TTC549 (cell line): ENCODE results near the gene PTH1R.

ENCODE experiments used
- FAIRE-seq: peaks from 2 replicates; lab custom pipeline; 2012; peaks lifted over from hg19 to GRCh38; lab: Jason Lieb, UNC

Gene PTH1R

DNA sequence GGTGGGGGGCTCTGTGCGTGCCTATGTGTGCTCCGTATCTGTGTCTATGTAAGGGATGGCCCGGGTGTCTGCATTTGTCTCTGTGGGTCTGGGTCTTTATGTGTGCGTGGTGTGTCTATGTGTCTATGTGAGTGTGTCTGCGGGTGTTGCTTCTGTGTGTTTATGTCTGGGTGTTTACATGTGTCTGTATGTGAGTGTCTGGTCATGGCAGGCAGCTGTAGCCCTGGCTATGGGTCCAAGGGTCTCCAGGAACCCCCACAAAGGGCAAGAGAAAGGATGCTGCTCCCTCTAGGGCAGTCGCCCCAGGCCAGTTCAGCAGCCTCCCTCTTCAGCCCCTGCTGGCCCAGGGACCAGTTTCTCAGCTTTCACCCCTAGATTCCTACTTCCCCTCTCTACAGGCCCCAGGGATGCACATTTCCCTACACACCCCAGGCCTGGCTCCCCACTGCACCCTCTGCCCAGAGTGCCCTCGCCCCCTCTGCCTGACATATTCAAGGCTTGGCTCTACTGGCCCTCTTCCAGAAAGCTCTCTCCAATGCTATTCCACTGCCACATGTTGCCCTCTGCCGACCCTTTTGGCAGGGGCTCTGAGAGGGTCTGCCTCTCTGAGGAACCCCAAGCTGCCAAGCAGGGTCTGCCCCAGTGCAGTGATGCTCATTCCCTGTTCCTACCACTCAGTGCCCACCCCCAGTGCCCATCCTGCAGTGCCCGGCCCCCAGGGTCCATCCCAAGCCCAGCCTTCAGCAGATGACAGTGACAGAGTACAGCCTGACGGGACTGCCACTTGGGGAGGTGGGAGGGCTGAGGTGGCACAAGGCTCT, 13.2 kb upstream of the PTH1R start:
- no peak for FAIRE-seq

DNA sequence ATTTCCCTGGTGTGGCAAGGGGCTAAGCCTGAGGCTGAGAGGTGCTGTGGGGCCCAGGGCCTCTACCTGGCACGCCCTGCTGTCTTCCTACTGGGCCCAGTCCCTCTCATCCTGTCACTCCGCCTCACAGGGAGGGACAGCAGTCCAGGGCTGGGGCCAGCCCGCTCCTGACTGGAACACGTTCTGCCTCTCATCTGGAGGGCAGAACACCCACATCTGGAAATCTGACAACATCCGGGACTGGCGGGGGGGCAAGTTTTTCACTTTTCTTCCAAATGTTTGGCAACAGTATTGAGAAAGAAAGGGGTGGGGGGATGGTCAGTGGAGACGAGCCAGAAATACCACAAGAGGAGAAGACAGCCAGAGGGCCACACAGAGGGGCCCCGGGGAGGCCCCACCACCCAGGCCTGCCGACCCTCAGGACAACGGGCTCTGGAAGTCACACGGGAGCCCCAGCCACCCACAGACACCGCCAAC, 12.5 kb upstream of the PTH1R start:
- FAIRE-seq: no peak

DNA sequence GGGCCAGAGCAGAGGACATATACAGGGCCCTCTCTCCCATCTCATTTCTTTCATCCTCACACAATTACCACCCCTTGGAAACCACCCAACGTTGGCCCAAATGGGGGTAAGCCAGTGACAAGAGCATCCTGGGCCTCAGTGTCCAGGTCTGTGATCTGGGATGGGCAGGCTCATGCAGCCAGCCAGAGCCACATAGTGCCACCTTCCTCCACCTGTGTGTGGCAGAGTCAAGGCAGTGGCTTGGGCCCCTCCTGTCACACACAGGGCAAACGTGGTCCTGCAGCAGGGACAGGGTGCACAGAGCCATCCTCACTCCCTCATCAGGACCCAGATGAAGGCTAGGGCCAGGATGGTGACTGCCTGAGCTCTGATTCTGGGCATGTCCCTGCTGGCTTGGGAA, 12.0 kb upstream of the PTH1R start:
- FAIRE-seq: no peak

DNA sequence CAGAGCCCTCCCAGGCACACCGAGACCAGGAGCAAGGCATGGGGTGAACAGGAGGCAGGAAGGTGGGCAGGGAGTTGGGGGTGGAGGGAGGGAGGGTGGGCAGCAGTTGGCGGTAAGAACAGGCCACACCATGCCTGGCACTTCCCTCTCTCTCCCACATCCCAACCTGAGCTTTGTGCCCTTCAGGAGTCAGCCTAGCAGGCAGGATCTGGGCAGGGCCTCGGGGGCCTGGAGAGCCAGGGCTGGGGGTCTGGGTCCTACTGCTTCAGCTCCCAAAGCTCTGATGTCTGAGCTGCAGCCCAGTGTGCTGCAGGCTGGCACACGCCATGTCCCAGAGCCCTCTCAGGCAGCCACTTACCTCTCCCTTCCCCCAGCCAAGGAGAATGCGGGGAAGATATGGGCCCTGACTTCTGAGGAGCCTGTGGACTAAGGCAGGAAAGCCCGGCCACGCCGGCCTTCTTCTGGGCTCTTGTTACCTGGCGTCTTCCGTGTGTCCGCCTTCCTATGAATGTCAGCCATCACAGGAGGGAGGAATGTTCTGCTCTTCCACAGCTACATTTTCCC, 11.4 kb upstream of the PTH1R start:
- no peak for FAIRE-seq

DNA sequence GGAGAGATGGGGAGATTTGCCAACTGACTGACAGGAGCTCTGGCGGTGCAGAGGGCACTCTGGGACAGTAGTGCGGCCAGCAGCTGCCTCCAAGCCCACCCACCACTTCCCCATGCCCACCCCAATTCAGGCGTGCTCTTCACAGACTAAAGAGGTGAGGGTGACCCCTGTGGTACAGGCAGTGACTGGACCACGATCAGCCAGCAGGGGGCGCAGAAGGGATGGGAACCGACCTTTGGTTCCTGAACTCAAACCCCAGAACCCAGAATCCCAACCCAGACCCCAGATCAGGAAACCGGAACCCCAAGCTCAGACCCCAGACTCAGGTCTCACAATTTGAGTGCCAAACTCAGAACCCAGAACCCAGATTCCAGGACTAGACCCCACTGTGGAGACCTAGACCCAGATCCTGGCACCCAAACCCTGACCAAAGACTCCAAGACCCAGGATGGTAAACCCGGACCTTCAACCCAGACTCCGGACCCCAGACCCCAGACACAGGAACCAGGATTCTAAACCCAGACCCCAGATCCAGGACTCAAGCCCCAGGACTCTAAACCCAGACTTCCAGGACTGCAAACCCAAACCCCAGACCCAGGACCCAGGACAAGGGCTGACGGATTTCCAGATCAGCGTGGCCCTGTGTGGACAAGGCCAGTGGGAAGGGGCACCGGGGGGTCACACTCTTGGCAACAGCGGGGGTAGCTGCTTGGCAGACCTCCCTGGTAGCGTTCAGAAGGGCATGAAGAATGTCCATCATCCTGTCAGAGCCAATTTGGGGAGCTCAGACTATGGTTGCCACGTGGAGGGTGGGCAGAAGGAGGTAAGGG, 10.6 kb upstream of the PTH1R start:
- FAIRE-seq: no peak

DNA sequence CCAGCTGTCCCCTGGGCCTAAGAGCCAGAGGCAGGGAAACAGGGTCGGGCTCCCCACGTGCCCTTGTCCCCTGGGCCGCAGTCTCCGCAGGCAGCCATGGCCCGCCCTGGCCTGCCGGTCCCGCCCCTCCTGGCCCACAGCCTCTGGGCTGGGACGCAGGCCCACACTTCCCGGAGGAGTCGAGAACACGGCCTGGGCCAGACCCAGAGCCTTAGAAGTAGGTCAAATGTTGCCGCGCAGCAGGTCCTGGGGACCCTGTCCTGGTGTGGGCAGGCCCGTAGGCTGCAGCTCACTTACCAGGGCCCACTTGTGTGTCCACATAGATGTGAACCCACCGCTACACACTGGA, 10.0 kb upstream of the PTH1R start:
- FAIRE-seq: no peak

DNA sequence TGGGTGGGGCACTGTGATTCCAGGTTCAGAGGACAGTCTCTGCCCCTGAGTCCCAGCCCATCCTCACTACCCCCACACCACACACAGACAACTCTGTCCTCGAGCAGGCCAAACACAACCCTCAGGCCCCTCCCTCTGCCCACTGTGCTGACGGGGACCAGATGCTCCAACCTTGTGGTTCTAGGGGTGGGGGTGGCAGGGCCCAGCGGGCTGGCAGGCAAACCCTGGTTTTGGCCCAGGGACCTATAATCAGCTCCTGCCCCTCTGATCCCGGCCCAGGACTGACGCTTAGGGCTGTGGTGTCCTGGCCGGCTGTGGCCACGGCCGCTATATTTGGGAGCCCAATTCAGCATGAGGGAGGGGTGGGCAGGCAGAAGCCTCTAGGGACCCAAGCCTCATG, 9.2 kb upstream of the PTH1R start:
- FAIRE-seq: no peak

DNA sequence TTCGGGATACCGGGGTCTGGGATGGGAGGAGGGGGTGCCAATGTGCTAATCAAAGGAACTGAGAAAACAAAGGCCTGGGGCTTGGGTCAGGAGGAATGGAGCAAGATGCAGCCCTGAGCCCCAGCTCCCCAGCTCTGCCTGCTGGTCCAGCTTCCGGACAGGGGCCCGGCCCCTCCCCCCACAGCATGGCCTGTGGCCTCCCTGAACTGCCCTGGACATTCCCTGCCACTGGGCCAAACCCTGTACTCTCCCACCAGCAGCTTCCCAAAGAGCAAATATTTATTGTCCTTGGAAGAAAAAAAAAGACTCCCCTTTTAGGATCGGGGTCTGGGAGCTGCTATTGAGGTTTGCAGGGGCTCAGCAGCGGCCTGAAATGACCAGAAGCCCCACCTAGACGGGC, 8.6 kb upstream of the PTH1R start:
- FAIRE-seq: no peak

DNA sequence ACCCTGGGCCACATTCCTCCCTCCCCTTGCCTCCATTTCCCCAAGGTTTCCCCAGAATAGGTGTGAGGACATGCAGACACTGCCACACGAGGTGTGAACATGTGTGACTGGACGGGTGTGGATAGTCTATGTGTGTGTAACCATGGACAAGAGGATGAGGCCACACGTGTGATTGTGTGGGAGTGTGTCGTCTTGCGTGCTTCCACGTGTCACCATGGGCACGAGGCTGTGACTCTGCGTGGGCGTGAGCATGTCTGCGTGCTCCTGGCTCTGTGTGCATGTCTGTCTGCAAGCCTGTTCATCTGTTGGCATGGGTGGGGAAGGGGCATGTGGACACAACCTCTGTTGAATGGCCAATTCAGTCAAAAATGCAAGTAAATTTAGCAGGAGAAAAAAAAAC, 8.1 kb upstream of the PTH1R start:
- no peak for FAIRE-seq

DNA sequence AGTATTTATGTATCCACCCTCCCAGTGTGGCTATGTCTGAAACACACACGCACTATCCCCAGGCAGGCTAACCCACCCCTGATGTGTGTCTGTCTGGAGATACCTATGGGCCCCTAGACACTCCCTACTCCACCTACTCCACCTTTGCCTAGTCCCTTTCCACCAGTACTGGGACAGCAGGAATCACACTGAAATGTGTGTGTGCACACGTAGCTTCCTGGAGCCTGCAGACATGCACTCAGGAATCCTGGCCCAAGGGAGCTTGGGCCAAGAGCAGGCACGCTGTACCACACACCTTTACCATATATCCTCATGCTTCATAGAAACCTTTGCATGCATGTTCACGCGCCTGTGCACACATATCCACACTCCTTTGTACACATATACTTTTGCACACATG, 6.9 kb upstream of the PTH1R start:
- no peak for FAIRE-seq

DNA sequence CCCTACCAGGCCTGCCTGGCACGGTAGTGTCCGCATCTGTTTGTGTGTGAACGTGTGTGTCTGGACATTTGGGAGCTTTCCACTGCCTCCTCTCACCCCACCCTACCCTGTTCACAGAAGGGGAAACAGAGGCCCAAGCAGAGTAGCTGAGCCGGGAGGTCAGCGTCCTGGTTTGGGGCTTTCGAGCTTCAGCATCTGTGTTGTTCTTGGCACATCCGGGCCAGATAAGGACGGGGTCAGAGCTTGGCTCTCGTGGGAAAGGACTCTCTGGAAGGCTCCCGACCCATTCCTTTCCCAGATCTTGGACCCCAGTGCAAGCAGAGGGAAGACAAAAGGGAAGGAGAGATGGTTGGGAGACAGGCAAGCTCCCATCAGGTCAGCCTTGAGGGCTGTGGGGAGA, 6.3 kb upstream of the PTH1R start:
- FAIRE-seq: no peak

DNA sequence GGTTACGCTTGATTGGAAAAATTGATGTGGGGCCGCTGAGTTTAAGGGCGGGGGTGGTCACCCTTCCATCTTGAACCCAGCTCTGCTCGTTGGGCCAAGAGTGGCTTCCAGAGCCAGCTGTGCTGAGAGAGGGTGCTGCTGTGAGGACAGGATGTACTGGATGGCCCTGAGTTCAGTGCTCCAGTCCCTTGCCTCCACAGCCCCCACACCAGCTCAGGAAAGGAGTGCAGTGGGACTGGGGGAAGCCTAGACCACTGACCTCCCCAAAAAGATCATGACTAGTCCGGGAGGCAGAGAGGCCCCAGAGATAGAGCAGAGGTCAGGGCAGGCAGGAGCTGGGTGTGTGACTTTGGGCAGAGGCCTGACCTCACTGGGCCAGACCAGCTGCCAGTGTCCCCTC, 4.0 kb upstream of the PTH1R start:
- no peak for FAIRE-seq

DNA sequence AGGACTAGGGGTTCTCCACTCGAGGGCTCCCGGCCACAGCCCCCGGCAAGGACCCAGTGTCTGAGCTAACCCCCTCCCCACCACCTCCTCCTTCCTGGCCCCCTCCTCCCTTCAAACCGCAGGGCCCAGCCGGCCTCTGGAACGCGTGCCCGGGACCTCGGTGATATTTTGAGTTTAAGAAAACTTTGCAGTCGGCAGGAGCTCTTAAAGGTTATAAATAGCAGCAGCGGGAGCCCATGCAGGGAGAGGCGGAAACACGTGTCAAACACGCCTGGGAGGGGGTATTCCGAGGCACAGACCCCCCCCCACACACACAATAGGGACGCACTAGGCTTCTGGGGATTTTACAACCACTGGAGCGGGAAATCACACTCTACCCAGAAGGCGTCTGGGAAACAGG, 3.1 kb upstream of the PTH1R start:
- no peak for FAIRE-seq

DNA sequence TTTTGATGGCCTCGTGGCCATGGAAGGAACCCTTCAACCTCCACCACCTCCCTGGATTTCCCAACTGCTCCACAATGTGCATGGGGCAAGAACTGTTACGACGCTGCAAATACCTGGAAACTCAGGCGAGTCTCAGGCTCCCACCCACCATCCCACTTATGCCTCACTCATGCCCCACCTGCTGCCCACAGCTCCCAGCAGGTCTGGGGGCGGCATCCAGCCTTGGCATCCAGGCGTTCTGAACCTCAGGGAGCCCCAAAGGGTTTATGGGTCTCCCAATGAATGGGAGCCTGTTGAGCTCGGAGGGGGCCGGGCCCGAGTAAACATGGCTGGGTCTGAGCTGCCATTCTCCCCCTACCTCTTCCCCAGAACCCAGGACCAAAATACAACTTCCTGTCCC, 2.0 kb upstream of the PTH1R start:
- FAIRE-seq: no peak

DNA sequence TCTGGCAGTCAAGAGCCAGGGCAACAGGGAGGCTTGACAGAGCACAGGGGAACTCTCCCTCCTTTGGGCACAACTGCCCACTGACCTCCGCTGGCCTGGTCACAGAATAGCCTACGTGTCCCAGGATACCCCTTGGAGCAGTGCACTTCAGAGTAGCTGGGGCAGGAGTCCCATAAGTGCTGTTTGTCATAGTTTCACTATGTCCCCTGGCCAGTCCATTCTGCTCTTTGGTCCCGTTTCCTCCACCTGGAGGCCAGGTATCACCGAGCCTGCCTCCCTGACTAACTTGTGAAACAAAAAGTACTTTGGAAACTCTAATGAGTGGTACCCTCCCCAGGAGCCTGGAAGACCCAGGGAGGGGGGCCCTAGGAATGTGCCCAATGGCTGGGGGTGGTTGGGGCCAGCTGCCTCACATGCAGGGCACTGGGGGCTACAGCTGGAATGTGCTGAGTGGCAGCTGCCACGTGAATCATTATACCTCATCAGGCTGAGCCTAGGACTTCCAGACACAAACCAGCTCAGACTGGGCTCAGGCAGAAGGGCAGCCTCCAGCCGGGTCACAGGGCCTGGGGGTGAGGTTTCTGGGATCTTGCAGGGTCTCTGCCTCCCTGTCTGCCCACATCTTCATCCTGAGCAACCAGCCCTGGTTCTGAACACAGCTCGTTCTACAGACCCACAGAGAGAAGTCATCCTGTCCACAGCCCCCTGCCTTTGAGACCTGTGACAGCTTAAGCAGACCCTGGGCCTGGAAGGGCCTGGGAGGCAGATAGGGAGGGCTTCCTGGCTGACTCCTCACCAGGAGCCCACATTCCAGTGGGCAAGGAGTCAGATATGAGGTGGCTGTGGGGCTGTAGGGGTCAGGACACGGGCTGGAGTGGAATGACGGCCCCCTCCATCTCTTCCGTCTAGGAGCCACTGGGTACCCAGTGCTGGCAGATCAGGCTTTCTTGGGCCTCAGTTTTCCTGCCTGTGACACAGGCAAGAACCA, 914 bp upstream of the PTH1R start:
- no peak for FAIRE-seq

DNA sequence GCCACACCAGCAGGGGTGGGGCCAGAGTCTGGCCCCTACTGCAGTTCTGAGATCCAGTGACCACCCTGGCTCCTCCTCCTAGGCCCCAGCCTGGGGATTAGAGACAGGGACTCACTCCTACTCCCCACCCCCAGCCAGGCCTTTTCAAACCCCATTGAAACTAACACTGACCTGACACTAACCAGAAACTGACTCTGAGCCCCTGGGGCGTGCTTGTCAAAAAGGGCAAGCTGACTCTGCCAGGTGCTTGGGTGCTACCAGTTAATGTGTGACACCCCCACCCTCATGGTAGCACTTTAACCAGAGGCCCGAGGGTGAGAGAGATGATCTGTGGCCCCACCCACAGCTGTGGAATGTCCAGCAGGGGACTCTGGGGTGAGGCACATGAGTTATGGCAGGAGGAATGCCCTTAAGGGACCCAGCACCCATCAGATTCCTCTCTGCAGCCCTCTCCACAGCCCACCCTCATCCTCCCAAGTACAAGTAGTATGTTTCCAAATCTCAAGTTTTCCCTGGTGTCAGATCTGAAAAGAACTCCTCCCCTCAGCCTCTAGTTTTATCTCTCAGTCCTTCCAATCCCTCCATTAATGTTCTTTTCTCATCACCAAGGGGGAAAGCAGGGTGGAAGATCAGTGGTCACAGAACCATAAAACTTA, 1.4 kb downstream of the PTH1R start:
- FAIRE-seq: no peak

DNA sequence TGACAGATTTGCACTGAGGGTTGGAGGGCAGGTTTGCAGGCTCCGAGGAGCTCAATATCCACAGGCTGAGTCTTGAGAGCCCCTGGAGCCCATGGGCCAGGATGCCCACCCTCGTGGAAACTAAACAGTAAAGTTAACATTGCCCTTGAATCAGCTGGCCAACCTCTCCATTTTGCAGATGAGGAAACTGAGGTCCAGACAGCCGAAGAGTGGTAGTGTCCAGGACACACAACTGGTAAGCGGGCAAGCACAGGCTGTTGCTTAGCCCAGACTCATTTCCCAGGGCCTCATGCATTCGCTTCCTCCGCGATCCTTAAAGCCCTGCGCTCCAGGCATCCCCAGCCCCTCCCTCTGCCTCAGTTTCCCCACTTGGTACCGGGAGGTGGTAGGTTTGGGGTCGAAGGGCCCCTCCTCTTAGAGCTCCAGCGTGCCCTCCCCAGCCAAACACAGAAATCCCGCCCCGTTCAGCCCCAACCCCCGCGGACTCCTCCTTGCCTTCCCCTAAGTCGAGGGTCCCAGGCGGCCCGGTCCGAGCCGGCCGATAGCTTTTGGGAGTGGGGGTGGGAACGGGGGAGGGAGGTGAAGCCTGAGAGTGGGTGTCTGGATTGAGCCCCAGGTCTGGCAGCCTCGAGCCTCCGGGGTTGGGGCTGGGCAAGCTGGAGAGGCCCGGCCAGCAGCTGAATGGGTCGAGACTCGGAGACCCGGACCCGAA, 3.5 kb downstream of the PTH1R start:
- no peak for FAIRE-seq

DNA sequence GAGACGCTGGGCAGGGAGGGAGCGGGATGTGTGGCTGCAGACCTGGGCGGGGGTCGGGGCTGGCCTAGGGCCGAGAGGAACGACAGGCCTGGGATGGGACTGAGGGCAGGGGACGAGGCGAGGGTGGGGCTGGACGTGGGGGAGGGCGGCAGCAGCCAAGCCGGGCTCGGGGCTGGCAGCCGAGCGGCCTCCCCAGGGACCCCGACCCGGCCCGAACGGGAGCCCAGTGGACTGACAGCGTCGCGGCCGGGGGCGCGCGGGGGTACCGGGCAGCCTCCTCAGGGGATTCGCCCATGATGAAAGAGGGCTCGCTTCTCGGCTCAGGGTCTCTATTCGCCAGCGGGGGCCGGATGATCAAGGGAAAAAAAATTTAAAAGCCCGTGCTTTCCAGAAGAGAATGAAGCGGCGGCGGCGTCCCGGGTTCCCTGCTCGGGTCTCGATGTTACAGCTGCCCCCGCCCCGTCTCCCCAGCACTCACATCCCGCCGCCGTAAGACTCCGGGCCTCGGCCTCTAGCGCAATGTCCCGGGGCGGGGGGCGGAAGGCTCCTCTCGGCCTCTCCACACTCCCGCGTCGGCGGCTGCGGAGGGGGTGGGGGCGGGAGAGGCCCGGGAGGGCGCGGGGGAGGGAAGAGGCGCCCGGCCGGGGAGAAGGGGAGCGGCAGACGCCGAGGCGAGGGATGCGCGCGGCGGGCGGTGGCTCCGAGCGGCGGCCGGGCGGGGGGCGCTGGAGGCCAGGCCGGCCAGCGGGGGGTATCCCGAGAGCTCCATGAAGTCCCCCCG, 4.3 kb downstream of the PTH1R start:
- FAIRE-seq: no peak

DNA sequence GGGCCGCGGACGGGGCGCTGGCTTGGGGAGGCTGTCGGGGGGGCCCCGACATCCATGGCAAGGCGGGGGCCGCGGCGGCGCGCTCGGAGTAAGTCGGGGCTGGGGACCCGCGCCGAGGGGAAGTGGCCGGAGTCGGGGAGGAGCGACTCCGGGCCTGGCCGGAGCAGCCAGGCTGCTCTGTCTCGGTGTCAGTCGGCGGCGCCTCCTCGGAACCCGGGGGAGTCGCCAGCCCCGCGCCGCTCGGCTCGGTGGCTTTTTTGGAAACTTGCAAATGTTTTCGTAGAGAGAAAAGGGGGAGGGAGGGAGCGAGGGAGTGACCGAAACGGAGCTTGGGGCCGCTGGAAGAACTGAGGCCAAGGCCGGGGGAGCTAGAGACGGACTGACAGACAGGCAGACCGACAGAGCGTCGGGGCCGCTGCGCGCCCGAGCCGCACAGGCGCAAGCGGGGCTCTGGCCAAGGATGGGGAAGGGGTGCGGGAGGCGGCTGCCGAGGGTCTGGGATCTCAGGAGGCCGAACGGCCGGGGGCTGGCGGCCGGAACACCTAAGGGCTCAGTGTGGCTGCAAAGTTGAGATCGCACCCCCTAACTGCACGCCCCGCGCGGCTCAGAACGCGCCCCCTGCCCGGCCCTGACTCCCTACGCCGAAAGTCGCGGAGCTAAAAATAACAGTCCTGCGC, 5.0 kb downstream of the PTH1R start:
- FAIRE-seq: no peak
